ENCODE results near the gene SUSD4. TPM values are rescaled to one million over a fixed set of nuclear protein-coding genes. Genes with fewer than 3 reads are reported as not detected.

The SUSD4 gene
- total and polyA plus RNA-seq, 9 of the 15 experiments (the other 6 are each of a cell fraction or from before 2014, with no cell fraction given), result 0.06 to 1.7 (median 0.09) TPM; not detected in 4

- Histone ChIP-seq H3K4me3 (no peak overlapping the region), H3K9me1 (ENCODE audit: control insufficient read depth, insufficient read depth, low read length) (no peaks in the 10 kb centered on the region), H3K36me3 (ENCODE audit: control insufficient read depth, insufficient read depth, low read length) (no peaks in the 10 kb centered on the region), H3K27ac (ENCODE audit: extremely low read depth, low read depth, low read length) (no peak overlapping the region), H3K27me3 (ENCODE audit: control insufficient read depth in 2 of 2, insufficient read depth in 2 of 2, low read length in 2 of 2) (no peaks in the 10 kb centered on the region), H3K4me1 (replicated peaks in 1 of 2; ENCODE audit: control insufficient read depth in 2 of 2, insufficient read depth in 2 of 2, low read length in 2 of 2) (peaks cover 14 to 25% of the 10 kb centered on the region in 2 experiments), H3K9ac (ENCODE audit: insufficient read depth in 1 of 2, low read depth in 2 of 2, low read length in 2 of 2) (no peak overlapping the region), H4K20me1 (replicated peaks; ENCODE audit: control insufficient read depth, insufficient read depth, low read length) (no peaks in the 10 kb centered on the region), H3K9me3 (replicated peaks; ENCODE audit: control insufficient read depth, insufficient read depth, low read depth, low read length) (peaks cover 2% of the 10 kb centered on the region; the same call in 1 of the 2 replicates), H2AFZ (ENCODE audit: low read depth, low read length) (0 out of 2 replicates have a peak overlapping the region, but pooled peaks have one; percentile 49), H3K79me2 (ENCODE audit: control insufficient read depth, insufficient read depth, low read length) (no peaks in the 10 kb centered on the region), H3K4me2 (ENCODE audit: insufficient read depth, low read length) (peak overlapping the region; percentile 28; the same call in 1 of the 2 replicates)
- ATAC-seq, result peak; percentile 11; the same call in 1 of the 3 replicates
- WGBS (ENCODE audit: insufficient coverage, low coverage, missing lambda C conversion rate), result 26% methylated on average over 6 of the region's 6 CpGs
- ChIA-PET POLR2A (interaction anchor here (0.6 kb wide), 1 partner anchor 181 kb away, joined by 3 read pairs; no protein-coding TSS in a partner anchor), CTCF (ENCODE audit: low intra/inter-chr PET ratio) (no interaction called here)
- no peak for DNase-seq (ENCODE audit: extremely low read depth in 1 of 4, low spot score in 3 of 4)
- in situ Hi-C loops (cut with MboI), result no loop called here
- intact Hi-C loops (cut with micrococcal nuclease), result loop anchor here (1.0 to 2.0 kb wide), 2 partner anchors 68 to 111 kb away; no protein-coding TSS in a partner anchor
- no peak for FAIRE-seq
- no TSS peak for BruUV-seq (replicated peaks)
- TF ChIP-seq EHMT2 (IDR thresholded peaks at IDR 0.05) (no peak), TCF15 (CRISPR knock-in tag; IDR thresholded peaks at IDR 0.05) (no peak), NR2C1 (IDR thresholded peaks at IDR 0.05) (no peak), NR2C1 (tag; IDR thresholded peaks at IDR 0.05) (no peak), ZBTB17 (CRISPR knock-in tag; IDR thresholded peaks at IDR 0.05) (no peak), DMBX1 (CRISPR knock-in tag; IDR thresholded peaks at IDR 0.05; ENCODE audit: borderline replicate concordance) (peak; percentile 19; the same call in 1 of the 2 replicates), RBM25 (IDR thresholded peaks at IDR 0.05; ENCODE audit: low read depth, low read length, severe bottlenecking) (no peak), SAP30 (IDR thresholded peaks at IDR 0.05; ENCODE audit: borderline replicate concordance, insufficient read depth, low read depth, low read length, poor library complexity, severe bottlenecking) (no peak), ZNF707 (CRISPR knock-in tag; conservative IDR thresholded peaks at IDR 0.05) (no peak), ZNF79 (CRISPR knock-in tag; IDR thresholded peaks at IDR 0.05; ENCODE audit: low read depth) (no peak), UBTF (IDR thresholded peaks at IDR 0.05; ENCODE audit: borderline replicate concordance in 1 of 2, low read depth in 2 of 2, low read length in 2 of 2) (no peak), RFX1 (IDR thresholded peaks at IDR 0.05) (no peak), E2F6 (IDR thresholded peaks at IDR 0.05; ENCODE audit: borderline replicate concordance in 1 of 2, extremely low read depth in 1 of 2, insufficient read depth in 1 of 2, insufficient read length in 1 of 2, low read depth in 1 of 2, low read length in 1 of 2, poor library complexity in 1 of 2, severe bottlenecking in 1 of 2) (peak; percentile 14 to 52), FOSL1 (tag; conservative IDR thresholded peaks at IDR 0.05) (no peak), CC2D1A (IDR thresholded peaks at IDR 0.05) (no peak), TEAD1 (CRISPR knock-in tag; IDR thresholded peaks at IDR 0.05) (no peak), KLF1 (tag; IDR thresholded peaks at IDR 0.05) (no peak)
These were observed 120.4 kb downstream of the SUSD4 start for GRCh38 chr1:223243441-223244050.

Data from K562 (cell line).